CD4-positive, alpha-beta T cell treated with Interleukin-15 for 4 hours (primary cell): ENCODE measurements around the gene ARF5.

Experiments
- DNase-seq: peaks from one replicate; pipeline ENCODE4 v3.0.0-alpha.2; 2020; ENCODE audit warnings: low spot score

The ARF5 gene

DNA sequence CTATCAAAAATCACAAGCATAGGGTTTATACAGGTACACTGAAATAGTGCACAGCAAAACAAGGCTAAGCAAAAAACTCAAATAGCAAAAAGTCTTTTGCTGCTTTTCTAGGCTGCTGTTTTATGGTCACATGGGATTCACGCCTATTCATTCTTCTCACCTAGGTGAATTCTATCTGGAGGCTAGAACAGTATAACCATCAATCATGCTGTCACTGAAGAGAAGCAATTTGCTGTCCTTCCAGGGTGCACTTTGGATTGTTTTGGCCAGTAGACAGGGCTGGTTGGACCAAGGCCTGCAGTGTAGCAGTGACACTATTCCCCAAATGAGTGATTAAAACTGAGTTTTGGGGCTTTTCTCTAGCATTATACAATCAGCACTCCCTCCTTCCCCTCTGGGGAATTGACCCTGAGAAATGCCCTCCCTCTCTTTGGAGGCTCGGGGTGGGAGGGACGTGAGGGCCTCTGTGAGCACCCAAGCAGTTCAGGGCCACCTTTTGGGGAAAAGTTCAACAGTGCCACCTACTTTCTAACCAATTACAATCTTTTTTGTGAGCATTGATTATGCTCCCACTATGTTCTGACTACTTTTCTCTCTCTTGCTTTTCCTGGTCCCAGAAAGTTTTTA lies 47.6 kb downstream of the ARF5 start:
- no peak for DNase-seq

DNA sequence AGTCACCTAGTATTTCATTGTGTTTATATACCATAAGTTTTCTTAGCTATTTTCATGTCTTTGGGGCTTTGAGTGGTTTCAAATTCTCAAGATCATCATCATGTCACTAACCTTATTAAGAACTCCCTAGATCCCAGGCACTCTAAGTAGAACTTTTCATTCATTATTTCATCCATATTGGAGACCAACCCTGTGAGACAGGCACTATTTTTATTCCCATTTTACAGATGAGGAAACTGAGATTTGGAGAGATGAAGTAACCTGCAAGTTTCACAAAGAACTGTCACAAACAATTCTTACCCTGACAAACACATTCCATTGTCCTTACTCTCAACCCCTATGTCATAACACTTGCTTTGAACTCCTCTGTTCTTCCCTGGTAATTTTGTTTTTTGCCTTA lies 50.0 kb downstream of the ARF5 start:
- DNase-seq: no peak
